C4-2B (cell line): ENCODE results near the gene IQSEC1.

Source experiments
- ZFX ChIP-seq: fragments of 450-650 bp; IDR thresholded peaks from 2 replicates; pipeline ENCODE4 v1.6.1; 2017
- TF ChIP-seq, protein P1 (sequence below): fragments of 450-650 bp; conservative IDR thresholded peaks from 2 replicates; pipeline ENCODE4 v1.5.1; 2017; ENCODE audit warnings: mild to moderate bottlenecking

DNA sequence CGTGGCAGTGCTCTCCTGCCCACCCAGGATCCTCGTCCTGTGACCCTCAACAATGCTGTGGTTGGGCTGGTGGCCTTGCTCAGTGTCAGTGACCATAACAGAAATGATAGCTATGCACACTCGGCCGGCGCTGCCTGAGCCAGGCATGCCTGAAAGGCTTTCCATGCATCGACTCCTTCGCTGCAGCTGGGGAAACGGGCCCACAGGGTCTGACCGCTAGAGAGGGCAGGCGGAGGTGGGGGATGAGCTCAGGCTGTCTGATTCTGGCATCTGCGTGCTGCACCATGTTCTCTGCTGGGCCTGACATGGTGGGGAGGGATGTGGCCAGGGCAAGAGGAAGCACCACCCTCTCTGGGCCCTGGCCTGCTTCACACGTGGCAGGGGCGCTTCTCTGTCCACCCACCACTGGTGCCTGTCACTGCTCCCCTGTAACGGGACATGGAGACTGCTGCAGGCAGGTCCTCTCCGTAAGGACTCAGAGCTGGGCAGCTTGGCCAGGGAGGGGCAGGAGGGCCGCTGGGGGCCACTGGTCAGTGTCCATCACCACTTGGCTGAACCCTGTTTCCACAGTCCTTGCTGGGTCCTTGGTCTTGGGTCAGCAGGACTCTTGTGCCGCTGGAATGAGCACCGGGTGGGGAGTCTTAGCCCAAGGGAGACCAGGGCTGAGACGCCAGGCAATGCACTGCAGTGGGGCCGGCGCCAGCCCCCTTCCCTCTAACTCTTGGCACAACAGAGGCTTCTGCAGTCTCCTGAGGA is 167.7 kb downstream of the IQSEC1 start:
- TF ChIP-seq, protein P1, sequence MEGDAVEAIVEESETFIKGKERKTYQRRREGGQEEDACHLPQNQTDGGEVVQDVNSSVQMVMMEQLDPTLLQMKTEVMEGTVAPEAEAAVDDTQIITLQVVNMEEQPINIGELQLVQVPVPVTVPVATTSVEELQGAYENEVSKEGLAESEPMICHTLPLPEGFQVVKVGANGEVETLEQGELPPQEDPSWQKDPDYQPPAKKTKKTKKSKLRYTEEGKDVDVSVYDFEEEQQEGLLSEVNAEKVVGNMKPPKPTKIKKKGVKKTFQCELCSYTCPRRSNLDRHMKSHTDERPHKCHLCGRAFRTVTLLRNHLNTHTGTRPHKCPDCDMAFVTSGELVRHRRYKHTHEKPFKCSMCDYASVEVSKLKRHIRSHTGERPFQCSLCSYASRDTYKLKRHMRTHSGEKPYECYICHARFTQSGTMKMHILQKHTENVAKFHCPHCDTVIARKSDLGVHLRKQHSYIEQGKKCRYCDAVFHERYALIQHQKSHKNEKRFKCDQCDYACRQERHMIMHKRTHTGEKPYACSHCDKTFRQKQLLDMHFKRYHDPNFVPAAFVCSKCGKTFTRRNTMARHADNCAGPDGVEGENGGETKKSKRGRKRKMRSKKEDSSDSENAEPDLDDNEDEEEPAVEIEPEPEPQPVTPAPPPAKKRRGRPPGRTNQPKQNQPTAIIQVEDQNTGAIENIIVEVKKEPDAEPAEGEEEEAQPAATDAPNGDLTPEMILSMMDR = no peak
- TF ChIP-seq ZFX = no peak
